Measurements from ENCODE around the gene LSP1.

LSP1 gene

DNA sequence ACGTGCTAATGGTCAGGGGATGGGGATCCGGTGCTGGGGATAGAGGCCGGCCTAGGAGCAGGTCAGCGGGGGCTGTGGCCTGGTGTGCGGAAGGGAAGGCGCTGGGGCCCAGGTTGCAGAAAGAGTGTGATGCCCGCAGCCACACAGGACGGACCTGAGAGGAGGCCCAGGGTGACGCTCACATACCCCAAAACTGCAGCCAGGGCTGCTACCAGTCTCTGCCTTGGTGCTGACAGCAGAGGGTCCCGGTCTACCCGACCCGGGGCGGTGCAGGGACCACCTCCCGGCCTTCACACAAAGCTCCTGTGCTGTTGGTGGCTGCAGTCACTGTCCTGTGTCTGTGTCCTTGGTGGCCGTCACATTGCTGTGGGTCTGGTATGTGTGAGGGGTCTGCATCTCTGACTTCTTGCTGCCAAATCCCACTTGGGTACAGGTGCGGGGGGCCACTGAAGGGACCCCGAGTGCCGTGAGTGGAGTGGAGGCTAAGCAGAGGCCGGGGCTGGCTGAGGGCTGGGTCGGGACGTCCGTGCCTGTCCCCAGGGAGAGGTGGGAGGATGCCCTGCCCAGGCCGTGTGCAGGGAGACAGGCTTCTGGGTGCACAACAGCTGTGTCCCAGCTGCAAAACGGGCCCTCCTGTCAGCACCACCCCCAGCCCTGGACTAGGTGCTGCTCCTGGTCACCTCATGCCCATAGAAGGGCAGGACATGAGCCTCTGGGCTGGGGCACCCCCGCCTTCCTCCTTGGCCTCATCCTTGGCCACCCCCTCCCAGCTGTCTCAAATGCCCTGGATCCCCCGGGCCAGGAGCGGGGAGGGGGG lies 1.5 kb downstream of the LSP1 start:
- H3K4me1 ChIP-seq (ENCODE audit: insufficient read depth, poor library complexity, severe bottlenecking) = no peaks in the 10 kb centered on the region

DNA sequence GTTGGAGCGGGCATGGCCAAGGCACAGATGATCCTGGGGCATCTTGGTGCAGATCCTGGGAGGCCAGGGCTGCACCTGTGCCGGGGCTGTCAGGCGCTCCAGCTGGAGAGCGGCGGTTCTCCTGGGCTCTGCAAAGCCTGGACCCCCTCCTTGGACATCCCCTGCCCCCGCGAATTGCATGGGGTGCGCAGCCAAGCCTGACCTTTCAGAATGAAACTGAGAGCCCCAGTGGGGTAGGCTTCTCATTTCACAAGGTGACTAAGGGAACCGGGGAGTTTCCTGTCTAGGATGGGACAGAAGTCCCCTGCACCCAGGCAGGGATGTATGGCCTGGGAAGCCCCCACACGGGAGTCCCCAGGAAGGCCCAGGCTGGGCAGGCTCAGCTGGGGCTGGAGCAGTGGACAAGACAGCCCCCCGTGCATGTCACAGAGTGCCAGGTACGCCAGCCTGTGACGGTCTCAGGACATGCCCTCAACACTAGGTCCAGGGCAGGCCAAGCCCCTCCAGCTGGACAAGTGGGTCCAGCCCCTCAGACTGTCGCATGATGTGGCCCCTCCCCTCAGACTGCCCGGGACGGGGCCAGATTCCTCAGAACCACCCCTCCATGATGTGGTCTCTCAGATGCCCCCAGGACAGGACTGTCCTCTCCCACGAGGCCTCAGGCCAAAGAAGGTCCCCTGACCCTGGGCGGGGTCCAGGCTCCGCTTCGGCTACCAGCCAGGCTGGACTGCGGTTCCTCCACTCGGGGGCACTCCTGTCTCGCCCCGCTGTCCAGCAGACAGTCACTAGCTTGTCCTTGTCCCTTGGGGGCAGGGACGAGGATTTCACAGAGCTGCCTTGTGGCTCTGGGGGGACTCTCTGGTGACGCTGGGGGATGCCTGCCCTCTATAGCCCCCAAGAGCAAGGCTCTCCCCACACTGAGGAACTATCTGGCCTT lies 2.3 kb downstream of the LSP1 start:
- no peaks in the 10 kb centered on the region for H3K36me3 ChIP-seq (ENCODE audit: low read depth)
- no peaks in the 10 kb centered on the region for H3K9me3 ChIP-seq (ENCODE audit: severe bottlenecking)
- H3K27me3 ChIP-seq (ENCODE audit: insufficient read depth, poor library complexity, severe bottlenecking) = no peaks in the 10 kb centered on the region
- ATAC-seq (ENCODE audit: low read depth) = no peak
- TF ChIP-seq, protein P1, sequence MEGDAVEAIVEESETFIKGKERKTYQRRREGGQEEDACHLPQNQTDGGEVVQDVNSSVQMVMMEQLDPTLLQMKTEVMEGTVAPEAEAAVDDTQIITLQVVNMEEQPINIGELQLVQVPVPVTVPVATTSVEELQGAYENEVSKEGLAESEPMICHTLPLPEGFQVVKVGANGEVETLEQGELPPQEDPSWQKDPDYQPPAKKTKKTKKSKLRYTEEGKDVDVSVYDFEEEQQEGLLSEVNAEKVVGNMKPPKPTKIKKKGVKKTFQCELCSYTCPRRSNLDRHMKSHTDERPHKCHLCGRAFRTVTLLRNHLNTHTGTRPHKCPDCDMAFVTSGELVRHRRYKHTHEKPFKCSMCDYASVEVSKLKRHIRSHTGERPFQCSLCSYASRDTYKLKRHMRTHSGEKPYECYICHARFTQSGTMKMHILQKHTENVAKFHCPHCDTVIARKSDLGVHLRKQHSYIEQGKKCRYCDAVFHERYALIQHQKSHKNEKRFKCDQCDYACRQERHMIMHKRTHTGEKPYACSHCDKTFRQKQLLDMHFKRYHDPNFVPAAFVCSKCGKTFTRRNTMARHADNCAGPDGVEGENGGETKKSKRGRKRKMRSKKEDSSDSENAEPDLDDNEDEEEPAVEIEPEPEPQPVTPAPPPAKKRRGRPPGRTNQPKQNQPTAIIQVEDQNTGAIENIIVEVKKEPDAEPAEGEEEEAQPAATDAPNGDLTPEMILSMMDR (IDR thresholded peaks at IDR 0.05; ENCODE audit: poor library complexity, severe bottlenecking) = no peak
- H3K27ac ChIP-seq (ENCODE audit: poor library complexity, severe bottlenecking) = no peak overlapping the region
- no peak for DNase-seq (ENCODE audit: low spot score)
- H3K4me1 ChIP-seq (ENCODE audit: insufficient read depth, poor library complexity, severe bottlenecking) = no peaks in the 10 kb centered on the region
- H3K4me3 ChIP-seq (ENCODE audit: severe bottlenecking) = no peak overlapping the region

More for the DNA sequence above, 1.5 kb downstream of the LSP1 start:
- DNase-seq (ENCODE audit: low spot score) (no peak), ATAC-seq (ENCODE audit: low read depth) (no peak)
- H3K27me3 ChIP-seq (ENCODE audit: insufficient read depth, poor library complexity, severe bottlenecking) = no peaks in the 10 kb centered on the region
- no peak overlapping the region for H3K27ac ChIP-seq (ENCODE audit: poor library complexity, severe bottlenecking)
- H3K9me3 ChIP-seq (ENCODE audit: severe bottlenecking) = no peaks in the 10 kb centered on the region
- TF ChIP-seq, protein P1 (IDR thresholded peaks at IDR 0.05; ENCODE audit: poor library complexity, severe bottlenecking) = no peak
- no peaks in the 10 kb centered on the region for H3K36me3 ChIP-seq (ENCODE audit: low read depth)
- no peak overlapping the region for H3K4me3 ChIP-seq (ENCODE audit: severe bottlenecking)

DNA sequence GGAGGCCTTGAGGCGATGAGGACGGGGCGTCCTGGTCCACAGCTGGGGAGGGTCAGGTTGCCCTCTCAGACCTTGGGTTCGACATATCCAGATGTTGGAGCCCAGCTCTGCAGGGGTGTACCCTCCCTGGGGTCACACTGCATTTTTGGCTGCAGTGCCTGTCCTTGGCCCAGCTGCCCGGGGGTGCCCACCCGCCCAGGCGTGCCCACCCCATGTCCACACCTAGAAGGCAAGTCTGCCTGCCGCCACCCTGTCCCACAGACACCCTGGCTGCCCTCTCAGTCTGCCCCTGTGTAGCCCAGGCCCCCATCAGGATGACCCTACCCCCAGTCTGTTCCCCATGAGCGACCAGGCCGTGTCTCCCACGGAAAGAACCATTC lies 3.0 kb downstream of the LSP1 start:
- no peaks in the 10 kb centered on the region for H3K27me3 ChIP-seq (ENCODE audit: insufficient read depth, poor library complexity, severe bottlenecking)
- DNase-seq (ENCODE audit: low spot score) (no peak), ATAC-seq (ENCODE audit: low read depth) (no peak)
- no peaks in the 10 kb centered on the region for H3K4me1 ChIP-seq (ENCODE audit: insufficient read depth, poor library complexity, severe bottlenecking)
- no peaks in the 10 kb centered on the region for H3K36me3 ChIP-seq (ENCODE audit: low read depth)
- H3K9me3 ChIP-seq (ENCODE audit: severe bottlenecking) = no peaks in the 10 kb centered on the region
- no peak overlapping the region for H3K27ac ChIP-seq (ENCODE audit: poor library complexity, severe bottlenecking)
- TF ChIP-seq, protein P1 (IDR thresholded peaks at IDR 0.05; ENCODE audit: poor library complexity, severe bottlenecking) = no peak
- no peak overlapping the region for H3K4me3 ChIP-seq (ENCODE audit: severe bottlenecking)

DNA sequence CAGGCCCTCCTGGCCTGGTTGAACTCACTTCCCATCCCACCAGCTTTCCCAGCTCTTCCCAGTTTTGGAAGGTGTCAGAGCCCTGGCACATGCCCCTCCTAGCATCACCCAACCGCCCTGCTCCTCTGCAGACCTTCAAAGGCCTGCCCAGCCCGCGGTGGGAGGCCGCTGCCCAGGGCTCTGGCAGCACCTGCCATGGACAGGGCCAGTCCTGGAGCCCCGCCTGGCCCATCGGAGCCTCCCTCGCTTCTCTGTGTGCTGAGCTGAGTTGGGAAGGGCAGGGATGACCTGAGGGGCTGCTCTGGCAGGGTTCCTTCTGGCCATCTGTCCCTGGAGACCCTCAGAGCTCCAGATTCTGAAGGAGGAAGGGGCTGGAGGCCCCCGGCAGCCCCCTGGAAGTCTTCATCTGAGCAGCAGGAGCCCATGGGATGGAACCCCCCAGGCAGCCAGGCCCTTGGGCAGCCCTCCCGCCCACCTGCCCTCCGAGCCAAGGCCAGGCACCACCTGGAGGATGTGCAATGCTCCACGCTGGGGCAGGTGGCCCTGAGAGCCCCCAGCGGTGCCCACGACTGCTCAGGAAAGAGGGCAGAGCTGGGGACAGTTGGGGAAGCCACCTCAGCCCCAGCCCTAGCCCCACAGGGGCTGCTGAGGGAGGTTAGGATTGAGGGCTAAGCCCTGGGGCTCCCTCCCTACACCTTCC lies 3.6 kb downstream of the LSP1 start:
- no peaks in the 10 kb centered on the region for H3K36me3 ChIP-seq (ENCODE audit: low read depth)
- DNase-seq (ENCODE audit: low spot score) (no peak), ATAC-seq (ENCODE audit: low read depth) (no peak)
- H3K4me3 ChIP-seq (ENCODE audit: severe bottlenecking) = no peak overlapping the region
- no peaks in the 10 kb centered on the region for H3K27me3 ChIP-seq (ENCODE audit: insufficient read depth, poor library complexity, severe bottlenecking)
- no peaks in the 10 kb centered on the region for H3K9me3 ChIP-seq (ENCODE audit: severe bottlenecking)
- TF ChIP-seq, protein P1 (IDR thresholded peaks at IDR 0.05; ENCODE audit: poor library complexity, severe bottlenecking) = no peak
- no peak overlapping the region for H3K27ac ChIP-seq (ENCODE audit: poor library complexity, severe bottlenecking)
- H3K4me1 ChIP-seq (ENCODE audit: insufficient read depth, poor library complexity, severe bottlenecking) = no peaks in the 10 kb centered on the region

All from RWPE2 (cell line).